Fibroblast of skin of abdomen (primary cell): Measurements from ENCODE around the gene DNAJC16.
A peak's percentile ranks its signal among the peaks of the same experiment; 100 is the strongest.
"Not testable (repeated sequence)": the region's sequence is repeated elsewhere in the genome, so short reads cannot be mapped to it uniquely, and the experiment has no call there.

Source experiments
- DNase-seq: peaks from one replicate; pipeline ENCODE4 v3.0.0-alpha.2; 2013

DNAJC16 gene

DNA sequence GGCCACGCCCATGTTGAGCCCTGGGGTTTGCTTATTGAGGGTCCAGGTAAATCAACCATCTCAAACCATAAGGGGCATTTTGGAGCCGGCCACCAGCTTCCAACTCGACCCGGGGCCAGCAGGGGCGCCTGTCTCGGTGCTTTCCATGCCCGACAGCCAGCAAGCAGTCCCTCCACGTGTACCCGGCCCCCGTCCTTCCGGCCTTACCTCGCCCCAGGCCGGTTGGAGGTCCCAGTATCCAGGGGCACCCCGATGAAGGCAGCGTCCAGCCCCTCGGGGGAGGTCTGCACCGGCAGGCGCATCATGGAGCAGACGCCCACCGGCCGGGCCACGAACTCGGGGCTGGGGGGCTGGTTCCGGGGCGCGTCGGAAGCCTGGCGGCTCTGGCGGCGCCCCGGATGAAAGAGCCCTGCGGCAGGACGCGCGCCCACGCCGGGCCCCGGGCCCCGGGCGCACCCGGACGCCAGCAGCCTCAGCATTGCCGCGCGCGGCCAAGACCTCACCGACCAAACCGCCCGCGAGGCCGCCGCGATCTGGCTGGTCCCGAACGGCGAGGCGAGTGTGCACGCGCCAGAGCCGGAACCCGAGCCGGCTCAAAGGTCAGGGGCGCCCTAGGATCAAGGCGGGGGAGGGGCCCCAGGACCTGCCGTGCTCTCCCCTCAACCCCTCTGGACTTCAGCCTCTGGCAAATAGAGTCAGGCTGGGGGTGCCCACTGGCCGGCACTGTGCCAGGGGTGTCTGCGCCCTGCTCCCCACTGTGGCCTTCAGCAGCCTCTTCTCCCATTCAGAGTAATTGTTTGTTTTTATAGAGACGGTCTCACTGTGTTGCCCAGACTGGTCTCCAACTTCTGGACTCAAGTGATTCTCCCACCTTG is 58.1 kb downstream of the DNAJC16 start, which contains the start of gene AGMAT:
Gene AGMAT, minus strand, starts transcription at position 563 of the 875 bp plus-strand sequence. Its CDS starts 84 bp downstream, at position 479.
- peak; percentile 48 for DNase-seq

DNA sequence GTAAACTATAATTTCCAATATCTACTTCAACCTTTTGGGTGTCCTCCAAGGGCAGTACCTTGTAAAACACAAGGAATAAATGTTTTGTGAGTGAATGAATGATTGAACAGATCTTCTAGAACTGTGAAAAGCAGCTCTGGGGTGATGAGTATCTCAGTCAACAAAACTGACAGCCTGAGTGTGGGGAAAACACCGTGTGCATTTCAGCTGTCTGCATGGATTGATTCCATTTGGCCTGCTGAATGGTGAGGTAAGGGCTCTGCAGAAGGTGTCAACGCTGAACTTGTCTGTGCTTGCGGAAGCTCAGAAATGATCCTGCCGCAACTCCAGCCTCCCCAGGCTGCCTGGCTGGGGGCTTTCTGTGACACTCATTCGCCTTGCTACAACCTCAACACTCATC is 65.6 kb downstream of the DNAJC16 start:
- DNase-seq, result no peak

DNA sequence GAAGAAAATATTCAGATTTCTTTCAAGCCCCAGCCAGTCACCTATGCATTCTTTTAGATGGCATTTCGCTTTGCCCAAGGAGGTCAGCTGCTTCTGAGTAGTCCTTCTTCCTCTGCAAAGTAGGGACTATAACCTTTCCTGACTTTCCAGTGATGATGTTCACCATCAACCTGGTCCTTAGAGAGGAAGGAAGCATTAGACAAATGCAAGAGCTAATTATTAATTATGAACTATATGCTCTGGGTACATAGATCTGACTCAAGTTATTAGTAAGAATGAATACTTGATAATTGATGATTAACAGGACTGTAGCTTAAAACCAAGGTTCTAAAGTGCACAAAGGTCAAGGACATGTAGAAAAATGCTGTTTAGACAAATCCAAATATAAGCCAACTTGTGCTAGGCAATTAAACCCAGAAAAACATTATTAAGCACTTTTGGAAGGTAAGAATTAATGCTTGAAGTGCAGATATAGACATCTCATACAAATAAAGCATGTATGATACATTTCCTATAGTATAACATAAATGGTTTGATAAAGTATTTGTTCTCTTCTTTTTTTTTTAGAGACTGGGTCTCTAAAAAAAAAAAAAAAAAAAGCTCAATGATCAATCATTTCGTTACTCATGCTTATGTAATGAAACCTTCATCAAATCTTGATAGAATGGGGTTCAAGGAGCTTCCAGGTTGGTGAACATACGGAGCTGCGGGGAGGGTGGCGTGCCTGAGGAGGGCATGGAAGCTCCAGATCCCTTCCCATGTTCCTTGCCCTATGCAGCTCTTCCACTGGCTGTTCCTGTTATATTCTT is 69.4 kb downstream of the DNAJC16 start:
- DNase-seq, result no peak

DNA sequence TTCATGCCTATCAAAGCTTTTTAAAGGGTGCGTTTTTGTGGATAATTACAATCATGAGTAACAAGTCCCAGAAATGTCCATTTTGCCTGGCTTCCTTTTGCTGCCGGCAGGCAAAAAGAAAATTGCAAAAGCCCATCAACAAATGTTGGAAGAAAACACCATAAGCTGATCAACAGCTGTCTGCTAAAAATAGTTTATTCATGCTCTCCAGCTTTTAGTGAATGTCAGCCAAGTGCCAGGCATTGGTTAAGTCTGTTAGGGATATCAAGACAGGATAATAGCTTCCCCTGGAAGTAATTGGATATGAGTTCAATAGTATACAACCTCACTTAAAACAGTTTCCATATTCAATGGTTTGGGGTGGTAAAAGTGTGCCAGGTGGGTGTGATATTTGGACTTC is 71.8 kb downstream of the DNAJC16 start:
- no peak for DNase-seq

DNA sequence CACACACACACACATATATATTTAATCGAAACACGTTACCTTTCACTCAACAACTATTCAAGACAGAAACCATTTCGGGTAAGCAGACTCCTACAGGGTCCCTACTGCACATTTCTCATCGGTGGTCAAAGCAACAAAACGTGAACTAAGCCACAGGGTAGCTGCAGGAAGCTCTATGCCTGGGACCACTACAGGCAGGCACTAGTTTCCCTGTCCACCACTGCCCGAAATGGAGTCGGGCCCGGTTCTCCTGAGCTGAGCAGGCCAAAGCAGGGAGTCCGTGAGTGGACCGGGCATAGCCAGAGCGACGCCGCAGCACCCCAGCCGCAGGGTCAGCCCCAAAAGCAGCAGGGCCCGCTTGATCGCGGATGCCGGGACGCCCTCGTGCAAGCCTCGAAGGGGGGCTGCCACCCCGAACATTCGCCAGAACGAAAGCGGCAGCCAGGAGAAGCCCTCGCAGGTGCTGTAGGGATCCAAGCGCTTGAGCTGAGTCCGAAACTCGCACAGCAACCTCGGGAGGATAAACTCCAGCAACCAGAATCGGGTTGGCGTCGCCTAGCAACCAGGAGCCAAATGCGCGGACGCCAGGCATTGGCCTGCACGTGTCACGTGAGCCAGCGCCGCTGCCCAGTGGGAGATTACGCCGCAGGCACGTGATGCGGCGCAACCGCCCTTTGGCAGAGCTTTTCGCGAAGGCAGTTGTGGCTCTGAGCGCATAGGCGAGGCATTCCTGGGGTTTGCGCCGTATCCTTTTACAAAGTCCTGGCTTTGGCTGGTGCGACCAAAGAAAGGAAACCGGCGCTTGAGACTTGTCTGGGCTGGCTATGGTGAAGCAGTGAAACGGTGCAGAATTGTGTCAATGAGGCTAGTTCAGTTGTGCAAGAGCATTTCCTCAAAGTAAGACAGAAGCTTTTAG is 76.7 kb downstream of the DNAJC16 start:
- DNase-seq, result peak; percentile 96

DNA sequence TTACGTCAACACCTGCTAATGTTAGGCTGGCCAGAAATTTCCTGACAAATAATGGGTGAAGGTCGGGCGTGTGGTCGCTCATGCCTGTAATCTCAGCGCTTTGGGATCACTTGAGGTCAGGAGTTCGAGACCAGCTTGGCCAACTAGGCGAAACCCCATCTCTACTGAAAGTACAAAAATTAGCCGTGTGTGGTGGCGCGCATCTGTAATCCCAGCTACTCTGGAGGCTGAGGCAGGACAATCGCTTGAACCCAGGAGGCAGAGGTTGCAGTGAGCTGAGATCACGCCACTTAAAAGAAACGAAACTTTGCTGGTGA is 77.3 kb downstream of the DNAJC16 start:
- DNase-seq, result not testable (repeated sequence)

DNA sequence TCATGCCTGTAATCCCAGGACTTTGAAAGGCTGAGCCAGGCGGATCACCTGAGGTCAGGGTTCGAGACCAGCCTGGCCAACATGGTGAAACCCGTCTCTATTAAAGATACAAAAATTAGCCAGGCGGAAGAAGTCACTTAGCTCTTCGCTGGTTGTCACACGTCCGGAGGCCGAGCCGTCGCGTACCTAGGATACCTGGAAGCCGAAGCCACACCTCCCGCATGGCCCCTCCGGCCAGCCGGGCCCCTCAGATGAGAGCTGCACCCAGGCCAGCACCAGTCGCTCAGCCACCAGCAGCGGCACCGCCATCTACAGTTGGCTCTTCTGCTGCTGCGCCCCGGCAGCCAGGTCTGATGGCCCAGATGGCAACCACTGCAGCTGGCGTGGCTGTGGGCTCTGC is 77.8 kb downstream of the DNAJC16 start:
- DNase-seq, result not testable (repeated sequence)

DNA sequence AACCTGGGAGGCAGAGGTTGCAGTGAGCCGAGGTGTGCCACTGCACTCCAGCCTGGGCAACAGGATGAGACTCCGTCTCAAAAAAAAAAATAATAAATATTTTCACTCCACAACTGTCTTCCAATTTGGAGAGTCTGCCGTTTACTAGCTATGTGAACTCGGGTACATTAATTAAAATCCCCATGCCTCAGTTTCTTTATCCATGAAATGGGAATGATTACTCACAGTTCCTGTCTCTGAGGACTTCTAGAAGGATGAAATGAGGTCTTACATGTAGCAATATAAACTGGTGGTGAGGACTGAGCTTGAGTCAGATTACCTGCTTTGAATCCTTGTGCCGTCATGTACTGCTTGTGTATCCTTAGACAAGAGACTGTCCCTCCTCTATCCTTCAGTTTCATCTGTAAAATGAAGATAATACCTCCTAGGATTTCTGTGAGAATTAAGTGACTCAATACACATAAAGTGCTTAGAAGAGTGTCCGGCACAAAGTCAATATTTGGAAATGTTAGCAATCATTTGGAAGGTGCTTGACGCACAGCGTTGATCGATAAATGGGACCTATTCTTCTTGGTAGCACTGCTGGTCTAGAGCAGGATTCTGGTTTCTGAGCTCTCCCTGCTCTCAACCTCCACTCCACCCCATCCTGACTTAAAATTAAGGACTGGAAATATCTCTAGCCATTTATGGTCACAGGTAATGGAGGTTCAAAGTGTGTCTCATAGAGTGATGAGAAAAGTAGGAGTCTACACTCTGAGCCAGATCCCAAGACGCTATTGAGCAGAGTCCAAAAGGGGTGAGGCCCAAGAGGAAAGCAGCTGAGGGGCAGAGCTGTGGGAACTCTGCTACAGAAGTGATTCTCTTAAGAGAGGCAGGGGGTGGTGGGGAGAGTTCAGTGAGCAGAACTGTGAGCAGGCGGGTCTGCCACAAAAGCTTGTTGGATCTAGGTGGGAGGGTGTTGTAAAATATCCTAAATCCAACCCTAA is 79.0 kb downstream of the DNAJC16 start:
- DNase-seq, result no peak

DNA sequence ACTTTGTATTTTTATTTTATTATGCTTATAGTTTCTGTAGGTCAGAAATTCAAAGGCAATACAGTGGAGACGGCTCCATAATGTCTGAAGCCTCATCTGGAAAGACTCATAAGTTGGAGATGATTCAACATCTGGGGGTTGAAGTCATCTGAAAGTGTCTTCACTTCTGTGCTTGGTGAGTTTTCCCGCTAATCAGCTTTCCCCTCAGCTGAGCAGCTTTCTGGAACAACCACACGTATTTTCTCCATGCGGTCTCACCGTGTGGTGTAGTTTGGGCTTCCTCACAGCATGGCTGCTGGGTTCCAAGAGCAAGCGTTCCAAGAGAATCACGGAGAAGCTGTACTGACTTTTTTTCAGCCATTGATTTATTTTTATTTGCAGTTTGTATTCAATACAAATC is 83.0 kb downstream of the DNAJC16 start:
- DNase-seq, result peak; percentile 18

DNA sequence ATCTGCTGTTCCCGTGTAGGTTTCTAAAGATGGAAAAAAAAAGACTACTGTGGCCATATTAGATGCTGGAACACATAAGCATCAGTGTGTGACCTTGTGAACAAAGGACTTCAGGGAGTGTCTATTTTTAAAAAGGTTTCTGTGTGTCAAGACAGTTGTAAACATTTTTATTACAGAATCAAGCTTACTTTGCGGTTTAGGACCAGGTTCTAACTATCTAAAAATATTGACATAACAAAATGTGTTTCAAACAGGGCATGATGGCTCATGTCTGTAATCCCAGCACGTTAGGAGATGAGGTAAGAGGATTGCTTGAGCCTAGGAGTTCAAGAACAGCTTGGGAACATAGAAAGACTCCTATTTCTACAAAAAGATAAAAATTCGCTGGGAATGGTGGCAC is 83.5 kb downstream of the DNAJC16 start:
- no peak for DNase-seq

DNA sequence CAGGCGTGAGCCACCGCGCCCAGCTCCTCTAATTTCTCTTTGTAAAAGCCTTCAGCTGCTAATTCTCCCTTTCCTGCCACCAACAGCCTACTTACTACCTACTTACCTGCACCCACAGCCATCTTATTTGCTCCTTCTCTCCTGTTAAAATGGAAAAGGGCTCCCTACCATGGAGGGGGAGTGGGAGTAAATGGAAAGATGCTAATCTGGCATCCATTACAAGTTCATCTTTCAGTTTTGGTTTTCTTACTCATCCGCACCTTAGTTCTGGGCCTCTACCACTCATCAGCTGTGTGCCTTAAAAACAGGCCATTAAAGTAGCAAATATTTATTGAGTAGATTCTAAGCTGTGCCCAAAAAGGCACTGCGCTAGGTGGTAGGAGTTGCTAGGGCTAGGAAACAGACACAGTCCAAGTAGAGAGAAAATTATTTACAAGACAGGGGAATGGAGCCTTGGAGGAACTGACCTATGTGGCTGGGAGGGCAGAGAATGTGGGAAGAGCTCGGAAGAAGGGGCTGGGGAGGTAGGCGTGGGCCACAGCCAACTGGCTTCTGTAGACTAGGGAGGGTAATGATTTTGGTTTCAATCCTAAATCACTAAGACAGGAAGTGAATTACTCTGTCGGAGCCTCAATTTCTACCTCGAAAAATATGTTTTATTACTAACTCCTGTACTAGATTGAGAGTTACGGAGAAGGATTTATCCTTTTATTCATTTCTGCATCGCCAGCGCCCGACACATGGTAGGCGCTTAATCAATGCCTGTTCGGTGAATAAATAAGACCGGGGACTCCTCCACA is 89.9 kb downstream of the DNAJC16 start:
- DNase-seq, result peak; percentile 57

DNA sequence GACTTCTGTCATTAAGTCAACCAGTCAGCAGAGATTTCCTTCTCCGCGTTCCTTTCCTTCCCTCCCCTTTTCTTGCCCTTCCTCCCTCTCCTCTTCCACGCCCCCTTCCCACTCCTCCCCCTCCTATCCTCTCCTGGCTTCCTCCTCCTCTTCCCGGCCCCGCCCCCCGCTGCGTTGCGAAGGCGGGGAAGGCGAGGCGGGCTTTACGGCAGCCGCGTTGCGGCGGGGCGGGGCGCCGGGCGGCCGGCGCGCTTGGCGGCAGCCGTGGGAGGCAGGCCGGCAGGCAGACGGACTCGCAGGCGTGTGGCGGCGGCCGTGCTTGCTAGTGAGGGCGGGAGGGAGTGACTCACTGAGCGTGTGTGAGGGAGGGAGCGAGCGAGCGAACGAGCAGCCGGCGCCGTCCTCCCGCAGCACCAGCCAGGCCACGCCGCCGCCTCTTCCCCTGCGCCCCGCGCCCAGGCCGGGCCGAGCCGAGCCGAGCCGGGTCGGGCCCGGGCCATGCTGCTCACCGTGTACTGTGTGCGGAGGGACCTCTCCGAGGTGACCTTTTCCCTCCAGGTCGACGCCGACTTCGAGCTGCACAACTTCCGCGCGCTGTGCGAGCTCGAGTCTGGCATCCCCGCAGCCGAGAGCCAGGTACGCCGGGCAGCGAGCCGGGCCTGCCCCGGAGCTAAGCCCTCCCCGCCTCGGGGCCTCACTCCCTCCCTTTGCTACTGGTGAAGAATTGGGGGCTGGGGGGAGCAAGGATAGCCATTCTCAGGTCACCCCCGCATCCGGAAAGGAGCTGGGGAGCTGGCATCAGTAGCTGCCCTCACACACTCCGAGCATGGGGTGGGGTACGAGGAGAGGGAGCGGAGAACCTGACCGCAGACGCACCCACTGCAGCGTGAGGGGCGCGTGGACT is 90.8 kb downstream of the DNAJC16 start, which contains the start of gene DDI2:
Gene DDI2, plus strand, starts transcription at position 286 of the 904 bp plus-strand sequence. Its CDS starts 213 bp downstream, at position 499.
- peak; percentile 99 for DNase-seq

DNA sequence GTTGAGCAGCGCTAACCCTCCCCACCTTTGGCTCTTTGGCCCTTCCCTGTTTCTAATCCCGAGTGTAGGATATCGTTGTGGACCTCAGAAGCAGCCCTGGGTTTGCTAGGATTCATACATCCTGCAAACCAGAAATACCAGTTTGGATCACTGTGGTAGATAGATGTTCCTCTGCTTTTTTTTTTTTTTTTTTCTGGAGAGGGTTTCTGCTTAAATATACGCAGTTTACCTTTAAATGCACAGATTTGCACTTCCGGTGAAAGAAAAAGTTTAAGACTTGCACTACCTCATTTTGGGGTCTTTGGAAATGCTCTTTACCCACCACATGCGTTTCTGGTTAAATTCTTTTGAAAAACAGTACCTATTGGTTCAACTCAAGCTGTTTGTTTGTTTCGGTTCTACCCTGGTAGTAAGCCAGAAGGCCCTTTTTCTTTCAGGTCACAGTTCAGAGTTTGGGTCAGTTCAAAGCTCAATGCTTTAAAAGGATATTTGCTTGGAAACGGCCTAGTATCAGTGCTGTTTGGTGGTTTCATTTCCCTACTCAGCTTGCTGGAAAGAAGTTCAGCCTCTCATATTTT is 91.5 kb downstream of the DNAJC16 start:
- no peak for DNase-seq

DNA sequence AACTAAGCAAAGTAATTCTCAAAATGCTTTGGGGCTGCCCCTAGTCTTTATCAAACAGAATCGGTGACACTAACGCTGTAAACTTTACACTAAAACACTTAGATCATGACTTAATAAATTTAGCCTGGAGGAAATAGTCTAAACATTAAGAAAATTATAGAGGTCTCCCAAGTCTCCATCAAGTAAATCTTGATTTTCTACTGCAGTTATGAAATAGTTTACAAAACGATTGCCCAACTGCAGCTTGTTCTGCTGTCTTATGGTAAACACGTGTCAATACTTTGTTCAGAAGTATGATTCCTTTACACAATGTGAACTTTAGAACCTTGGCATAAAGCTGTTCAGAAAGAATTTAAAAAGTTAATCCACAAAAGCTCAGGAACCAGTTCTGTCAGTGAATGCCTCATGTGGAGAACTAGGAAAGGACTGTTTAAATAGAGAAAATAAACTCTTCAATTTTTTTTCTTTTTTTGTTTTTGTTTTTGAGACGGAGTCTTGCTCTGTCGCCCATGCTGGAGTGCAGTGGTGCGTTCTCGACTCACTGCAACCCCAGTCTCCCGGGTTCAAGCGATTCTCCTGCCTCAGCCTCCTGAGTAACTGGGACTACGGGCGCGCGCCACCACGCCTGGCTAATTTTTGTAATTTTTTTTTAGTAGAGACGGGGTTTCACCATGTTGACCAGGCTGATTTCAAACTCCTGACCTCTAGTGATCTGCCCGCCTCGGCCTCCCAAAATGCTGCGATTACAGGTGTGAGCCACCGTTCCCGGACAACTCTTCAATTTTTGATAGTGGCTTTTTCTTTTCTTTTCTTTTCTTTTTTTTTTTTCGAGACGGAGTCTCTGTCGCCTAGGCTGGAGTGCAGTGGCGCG is 92.2 kb downstream of the DNAJC16 start:
- DNase-seq, result peak; percentile 54

DNA sequence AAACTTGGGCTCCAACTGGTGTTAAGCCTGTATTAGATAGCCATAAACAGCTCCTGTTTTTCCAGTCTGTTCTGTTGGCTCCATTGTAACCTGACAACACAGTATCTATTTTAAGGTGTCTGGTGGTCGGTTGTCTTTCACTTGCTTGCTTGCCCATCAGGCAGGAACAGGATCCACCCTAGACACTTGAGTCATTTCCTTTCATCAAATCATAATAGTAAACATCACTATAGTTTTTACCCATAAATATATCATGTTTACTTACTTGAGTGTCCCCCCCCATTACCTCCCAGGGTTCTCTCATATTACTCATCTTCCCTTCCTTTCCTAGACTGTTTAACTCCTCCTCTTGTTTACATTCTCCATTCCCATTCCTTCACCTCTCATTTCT is 93.5 kb downstream of the DNAJC16 start:
- DNase-seq, result peak; percentile 24

DNA sequence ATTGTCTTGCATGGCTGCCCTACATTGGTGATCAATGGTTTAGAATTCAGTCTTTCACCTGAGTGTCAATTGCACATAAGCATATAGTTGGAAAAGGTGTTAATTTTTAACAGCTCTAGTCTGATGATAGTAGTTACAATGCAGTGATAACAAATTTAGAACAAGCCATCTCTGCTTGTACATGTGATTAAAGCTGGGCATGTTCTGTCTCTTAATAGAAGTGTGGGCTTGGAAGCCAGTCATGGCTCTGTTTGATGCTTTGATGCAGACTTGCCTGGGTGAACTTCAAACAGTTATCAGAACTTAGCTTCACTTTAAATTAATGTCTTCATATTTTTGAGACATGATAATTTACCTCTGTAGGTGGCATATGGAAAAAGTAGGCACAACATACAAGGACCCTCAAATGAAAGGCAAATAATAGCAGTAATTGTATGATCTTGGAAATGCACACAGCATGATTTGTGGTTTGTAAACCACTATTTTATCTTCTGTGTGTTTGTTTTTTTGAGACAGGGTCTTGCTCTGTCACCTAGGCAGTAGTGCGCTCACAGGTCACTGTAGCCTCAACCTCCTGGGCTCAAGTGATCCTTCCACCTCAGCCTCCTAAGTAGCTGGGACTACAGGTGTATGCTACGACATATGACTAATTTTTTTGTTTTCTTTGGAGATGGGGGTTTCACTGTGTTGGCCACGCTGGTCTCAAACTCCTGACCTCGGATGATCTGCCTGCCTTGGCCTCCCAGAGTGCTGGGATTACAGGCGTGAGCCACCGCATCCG is 94.4 kb downstream of the DNAJC16 start:
- no peak for DNase-seq

DNA sequence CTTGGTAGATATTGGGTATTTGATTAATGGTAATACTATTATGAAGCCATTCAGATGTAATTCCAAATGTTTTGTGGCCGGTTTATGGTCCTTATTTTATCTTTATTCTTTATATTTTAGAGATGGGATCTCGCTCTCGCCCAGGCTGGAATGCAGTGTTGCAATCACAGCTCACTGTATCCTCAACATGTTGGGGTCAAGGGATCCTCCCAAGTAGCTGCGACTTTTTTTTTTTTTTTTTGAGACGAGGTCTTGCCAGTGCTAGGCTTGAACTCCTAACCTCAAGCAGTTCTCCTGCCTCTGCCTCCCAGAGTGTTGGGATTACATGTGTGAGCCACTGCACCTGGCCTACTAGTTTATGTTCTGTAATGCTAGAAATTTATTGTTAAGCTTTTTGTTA is 95.3 kb downstream of the DNAJC16 start:
- DNase-seq, result no peak
